ENCODE data around the gene IGLL1. TPM values are rescaled to one million over a fixed set of nuclear protein-coding genes. Genes with fewer than 3 reads are reported as not detected.
A peak's percentile ranks its signal among the peaks of the same experiment; 100 is the strongest.

IGLL1 gene
- total and polyA plus RNA-seq, 7 experiments from 2014 or later: 0.72 TPM; not detected in 6

- H3K27me3 Mint-ChIP-seq: peaks cover 17 to 24% (median 21%) of the 10 kb centered on the region in 5 donors
- no peaks in the 10 kb centered on the region for H3K9me3 ChIP-seq (ENCODE audit: control insufficient read depth in 2 of 3, low read length in 3 of 3)
- no peak overlapping the region for H3K4me3 ChIP-seq (ENCODE audit: low read length)
- H3K36me3 Mint-ChIP-seq: peaks cover 0 to 3% (median 0%) of the 10 kb centered on the region in 5 donors
- H3K27me3 ChIP-seq (ENCODE audit: control insufficient read depth in 2 of 2, insufficient read depth in 2 of 2, low read length in 2 of 2): no peaks in the 10 kb centered on the region
- ChIA-PET POLR2A (no interaction called here), CTCF (no interaction called here)
- DNase-seq (no peak), ATAC-seq (no peak)
- no peak overlapping the region for H3K4me3 Mint-ChIP-seq
- H3K36me3 ChIP-seq (ENCODE audit: control insufficient read depth in 2 of 3, insufficient read depth in 3 of 3, low read length in 3 of 3): no peaks in the 10 kb centered on the region
- intact Hi-C loops (cut with micrococcal nuclease): no loop called here
- H3K9me3 Mint-ChIP-seq: peaks cover 0 to 4% (median 0%) of the 10 kb centered on the region in 11 donors
- H3K27ac Mint-ChIP-seq: peak overlapping the region in 1 of 9 donors; percentile 24
- peaks cover 0 to 3% (median 0%) of the 10 kb centered on the region in 7 donors for H3K4me1 Mint-ChIP-seq
- no peak overlapping the region for H3K27ac ChIP-seq (ENCODE audit: low read depth, low read length)
- no peaks in the 10 kb centered on the region for H3K4me1 ChIP-seq (ENCODE audit: control insufficient read depth in 2 of 2, insufficient read depth in 2 of 2, low read length in 2 of 2)
Observed at GRCh38 chr22:23571486-23571885, 8.6 kb downstream of the IGLL1 start.

GRCh38 chr22:23570681-23571080, 9.4 kb downstream of the IGLL1 start:
- Histone ChIP-seq H3K9me3 (ENCODE audit: control insufficient read depth in 2 of 3, low read length in 3 of 3) (no peaks in the 10 kb centered on the region), H3K4me1 (ENCODE audit: control insufficient read depth in 2 of 2, insufficient read depth in 2 of 2, low read length in 2 of 2) (peaks cover 0 to 1% of the 10 kb centered on the region in 2 donors), H3K36me3 (ENCODE audit: control insufficient read depth in 2 of 3, insufficient read depth in 3 of 3, low read length in 3 of 3) (no peaks in the 10 kb centered on the region), H3K4me3 (ENCODE audit: low read length) (no peak overlapping the region), H3K27me3 (ENCODE audit: control insufficient read depth in 2 of 2, insufficient read depth in 2 of 2, low read length in 2 of 2) (peaks cover 0 to 6% of the 10 kb centered on the region in 2 donors), H3K27ac (ENCODE audit: low read depth, low read length) (no peak overlapping the region)
- POLR2A ChIA-PET: no interaction called here
- Mint-ChIP-seq H3K36me3 (peaks cover 0 to 3% (median 0%) of the 10 kb centered on the region in 5 donors), H3K9me3 (peaks cover 0 to 4% (median 0%) of the 10 kb centered on the region in 11 donors), H3K27ac (no peak overlapping the region), H3K27me3 (peaks cover 16 to 20% (median 18%) of the 10 kb centered on the region in 5 donors), H3K4me1 (peaks cover 2 to 7% (median 4%) of the 10 kb centered on the region in 7 donors), H3K4me3 (no peak overlapping the region)
- DNase-seq (no peak), ATAC-seq (no peak)
- intact Hi-C loops (cut with micrococcal nuclease): no loop called here
- CTCF ChIA-PET: no interaction called here

GRCh38 chr22:23569716-23570115, 10.4 kb downstream of the IGLL1 start:
- H3K27me3 Mint-ChIP-seq: peaks cover 17 to 28% (median 20%) of the 10 kb centered on the region in 5 donors
- no peaks in the 10 kb centered on the region for H3K9me3 ChIP-seq (ENCODE audit: control insufficient read depth in 2 of 3, low read length in 3 of 3)
- H3K4me3 ChIP-seq (ENCODE audit: low read length): no peak overlapping the region
- H3K36me3 Mint-ChIP-seq: peaks cover 0 to 3% (median 0%) of the 10 kb centered on the region in 5 donors
- H3K27me3 ChIP-seq (ENCODE audit: control insufficient read depth in 2 of 2, insufficient read depth in 2 of 2, low read length in 2 of 2): peaks cover 0 to 6% of the 10 kb centered on the region in 2 donors
- ATAC-seq (no peak), DNase-seq (no peak)
- peaks cover 0 to 4% (median 0%) of the 10 kb centered on the region in 11 donors for H3K9me3 Mint-ChIP-seq
- H3K4me1 Mint-ChIP-seq: peaks cover 5 to 11% (median 7%) of the 10 kb centered on the region in 7 donors
- intact Hi-C loops (cut with micrococcal nuclease): no loop called here
- H3K4me1 ChIP-seq (ENCODE audit: control insufficient read depth in 2 of 2, insufficient read depth in 2 of 2, low read length in 2 of 2): peaks cover 0 to 5% of the 10 kb centered on the region in 2 donors
- no peak overlapping the region for H3K27ac ChIP-seq (ENCODE audit: low read depth, low read length)
- ChIA-PET CTCF (no interaction called here), POLR2A (no interaction called here)
- H3K27ac Mint-ChIP-seq: no peak overlapping the region
- no peak overlapping the region for H3K4me3 Mint-ChIP-seq
- H3K36me3 ChIP-seq (ENCODE audit: control insufficient read depth in 2 of 3, insufficient read depth in 3 of 3, low read length in 3 of 3): no peaks in the 10 kb centered on the region

GRCh38 chr22:23569291-23569690, 10.8 kb downstream of the IGLL1 start:
- Histone ChIP-seq H3K4me1 (ENCODE audit: control insufficient read depth in 2 of 2, insufficient read depth in 2 of 2, low read length in 2 of 2) (peaks cover 0 to 5% of the 10 kb centered on the region in 2 donors), H3K27ac (ENCODE audit: low read depth, low read length) (no peak overlapping the region), H3K36me3 (ENCODE audit: control insufficient read depth in 2 of 3, insufficient read depth in 3 of 3, low read length in 3 of 3) (no peaks in the 10 kb centered on the region), H3K4me3 (ENCODE audit: low read length) (no peak overlapping the region), H3K9me3 (ENCODE audit: control insufficient read depth in 2 of 3, low read length in 3 of 3) (no peaks in the 10 kb centered on the region), H3K27me3 (ENCODE audit: control insufficient read depth in 2 of 2, insufficient read depth in 2 of 2, low read length in 2 of 2) (peaks cover 0 to 6% of the 10 kb centered on the region in 2 donors)
- Mint-ChIP-seq H3K27me3 (peaks cover 21 to 32% (median 24%) of the 10 kb centered on the region in 5 donors), H3K27ac (no peak overlapping the region), H3K4me3 (no peak overlapping the region), H3K4me1 (peaks cover 5 to 11% (median 7%) of the 10 kb centered on the region in 7 donors), H3K36me3 (peaks cover 0 to 3% (median 0%) of the 10 kb centered on the region in 5 donors), H3K9me3 (peaks cover 0 to 4% (median 0%) of the 10 kb centered on the region in 11 donors)
- intact Hi-C loops (cut with micrococcal nuclease): no loop called here
- DNase-seq (no peak), ATAC-seq (no peak)
- POLR2A ChIA-PET: interaction anchor here (0.6 kb wide), 1 partner anchor 229 kb away, joined by 3 read pairs; no protein-coding TSS in a partner anchor
- CTCF ChIA-PET: no interaction called here

GRCh38 chr22:23566705-23567475, 13.2 kb downstream of the IGLL1 start:
- DNase-seq (peak in 1 of 9 donors; percentile 10), ATAC-seq (no peak)
- Histone ChIP-seq H3K27me3 (ENCODE audit: control insufficient read depth in 2 of 2, insufficient read depth in 2 of 2, low read length in 2 of 2) (peaks cover 0 to 6% of the 10 kb centered on the region in 2 donors), H3K36me3 (ENCODE audit: control insufficient read depth in 2 of 3, insufficient read depth in 3 of 3, low read length in 3 of 3) (no peaks in the 10 kb centered on the region), H3K27ac (ENCODE audit: low read depth, low read length) (no peak overlapping the region), H3K4me1 (ENCODE audit: control insufficient read depth in 2 of 2, insufficient read depth in 2 of 2, low read length in 2 of 2) (peaks cover 0 to 5% of the 10 kb centered on the region in 2 donors), H3K4me3 (ENCODE audit: low read length) (no peak overlapping the region), H3K9me3 (ENCODE audit: control insufficient read depth in 2 of 3, low read length in 3 of 3) (no peaks in the 10 kb centered on the region)
- Mint-ChIP-seq H3K9me3 (peaks cover 0 to 2% (median 0%) of the 10 kb centered on the region in 11 donors), H3K27me3 (peaks cover 22 to 46% (median 32%) of the 10 kb centered on the region in 5 donors), H3K27ac (no peak overlapping the region), H3K4me1 (peaks cover 5 to 11% (median 7%) of the 10 kb centered on the region in 7 donors), H3K36me3 (peaks cover 0 to 2% (median 0%) of the 10 kb centered on the region in 5 donors), H3K4me3 (peak overlapping the region; percentile 12 to 83 (median 54))
- intact Hi-C loops (cut with micrococcal nuclease): no loop called here
- CTCF ChIA-PET: no interaction called here
- POLR2A ChIA-PET: no interaction called here

GRCh38 chr22:23565915-23566704, 14.0 kb downstream of the IGLL1 start:
- no peaks in the 10 kb centered on the region for H3K36me3 Mint-ChIP-seq

More at GRCh38 chr22:23565915-23566704, 14.0 kb downstream of the IGLL1 start:
- DNase-seq (peak in 2 of 9 donors; percentile 5 to 22), ATAC-seq (no peak)
- peaks cover 0 to 5% of the 10 kb centered on the region in 2 donors for H3K4me1 ChIP-seq (ENCODE audit: control insufficient read depth in 2 of 2, insufficient read depth in 2 of 2, low read length in 2 of 2)
- H3K36me3 ChIP-seq (ENCODE audit: control insufficient read depth in 2 of 3, insufficient read depth in 3 of 3, low read length in 3 of 3): no peaks in the 10 kb centered on the region
- H3K27ac Mint-ChIP-seq: peak overlapping the region in 1 of 9 donors; percentile 34
- peaks cover 22 to 46% (median 32%) of the 10 kb centered on the region in 5 donors for H3K27me3 Mint-ChIP-seq
- H3K4me3 Mint-ChIP-seq: peak overlapping the region; percentile 66 to 89 (median 86)
- peaks cover 5 to 11% (median 7%) of the 10 kb centered on the region in 7 donors for H3K4me1 Mint-ChIP-seq
- H3K4me3 ChIP-seq (ENCODE audit: low read length): peak overlapping the region; percentile 50
- intact Hi-C loops (cut with micrococcal nuclease): no loop called here
- H3K9me3 ChIP-seq (ENCODE audit: control insufficient read depth in 2 of 3, low read length in 3 of 3): no peaks in the 10 kb centered on the region
- peaks cover 0 to 6% of the 10 kb centered on the region in 2 donors for H3K27me3 ChIP-seq (ENCODE audit: control insufficient read depth in 2 of 2, insufficient read depth in 2 of 2, low read length in 2 of 2)
- POLR2A ChIA-PET: no interaction called here
- H3K27ac ChIP-seq (ENCODE audit: low read depth, low read length): no peak overlapping the region
- CTCF ChIA-PET: no interaction called here
- no peaks in the 10 kb centered on the region for H3K9me3 Mint-ChIP-seq
